GM12878 (cell line): Measurements from ENCODE around the gene ADCY10. TPM values are rescaled to one million over a fixed set of nuclear protein-coding genes. Genes with fewer than 3 reads are reported as not detected.

Experiments
- ATAC-seq: fragments of 200-7000 bp; cut with Tn5 transposase; 3 replicates; pipeline ENCODE4 v1.9.1; 2020; ENCODE audit warnings: mild to moderate bottlenecking, moderate library complexity
- BruUV-seq: library from RNA; stranded (reverse); fragments of 400-500 nt; replicated peaks from 2 replicates; lab custom pipeline; 2021; lab: Mats Ljungman, UMichigan
- CTCF ChIA-PET: fragments of 300-600 bp; sonication (Branson Sonifier 250); formaldehyde crosslinking; extraction: SDS; loops from one replicate; lab custom pipeline; 2021; ENCODE audit warnings: inconsistent platforms; lab: Yijun Ruan, JAX
- POLR2A ChIA-PET: fragments of 350-600 bp; formaldehyde crosslinking; extraction: SDS; loops from one replicate; lab custom pipeline; 2021; ENCODE audit warnings: inconsistent platforms; lab: Charles Lee
- RAD21 ChIA-PET: fragments of 300-600 bp; sonication (Branson Sonifier 250); formaldehyde crosslinking; loops from one replicate; lab custom pipeline; 2023; ENCODE audit warnings: antibody characterized with exemption; ENCODE audit not compliant: unreplicated experiment; lab: Charles Lee
- SMC1A ChIA-PET: fragments of 300-600 bp; sonication (Branson Sonifier 250); formaldehyde crosslinking; loops from one replicate; lab custom pipeline; 2023; ENCODE audit not compliant: unreplicated experiment, uncharacterized antibody; lab: Charles Lee
- DNase-seq: peaks from one replicate; pipeline ENCODE4 v3.0.0-alpha.2; 2011; ENCODE audit warnings: low read depth, low spot score
- FAIRE-seq: peaks from 3 replicates; lab custom pipeline; 2011; peaks lifted over from hg19 to GRCh38; lab: Jason Lieb, UNC
- H2AFZ ChIP-seq: 2 replicates; pipeline ENCODE4 v1.6.0; 2011; ENCODE audit warnings: low read depth, low read length, control low read depth; ENCODE audit not compliant: control insufficient read depth
- H3K27ac ChIP-seq: 2 replicates; pipeline ENCODE4 v1.5.1; 2011; ENCODE audit warnings: control low read depth; ENCODE audit not compliant: control insufficient read depth, insufficient read depth
- H3K27me3 ChIP-seq, 2 experiments: replicated peaks in 1 of 2; 2 replicates each; pipeline versions ENCODE4 v1.6.0 to v1.6.1; 2011; ENCODE audit warnings: low read length in 1 of 2; ENCODE audit not compliant: control insufficient read depth in 2 of 2, insufficient read depth in 2 of 2
- H3K36me3 ChIP-seq, 2 experiments: 2 replicates each; pipeline ENCODE4 v1.5.1; 2011; ENCODE audit warnings: low read length in 1 of 2; ENCODE audit not compliant: control insufficient read depth in 2 of 2, insufficient read depth in 2 of 2
- H3K4me1 ChIP-seq: 2 replicates; pipeline ENCODE4 v1.6.1; 2011; ENCODE audit warnings: mild to moderate bottlenecking, low read length, moderate library complexity, mixed read lengths; ENCODE audit not compliant: control insufficient read depth, insufficient read depth
- H3K4me2 ChIP-seq: 2 replicates; pipeline ENCODE4 v1.6.0; 2011; ENCODE audit warnings: control low read depth; ENCODE audit not compliant: control insufficient read depth, insufficient read depth
- H3K4me3 ChIP-seq: fragments of 200-600 bp; sonication (generic); 2 replicates; pipeline ENCODE4 v1.5.1; 2016
- H3K79me2 ChIP-seq: 2 replicates; pipeline ENCODE4 v1.6.0; 2011; ENCODE audit warnings: low read length; ENCODE audit not compliant: control insufficient read depth, insufficient read depth
- H3K9ac ChIP-seq: 2 replicates; pipeline ENCODE4 v1.8.0; 2011; ENCODE audit warnings: low read length, control low read depth, mixed read lengths; ENCODE audit not compliant: control insufficient read depth, insufficient read depth
- H3K9me3 ChIP-seq: replicated peaks from 3 replicates; pipeline ENCODE4 v1.5.1; 2011; ENCODE audit warnings: mild to moderate bottlenecking, low read length; ENCODE audit not compliant: control insufficient read depth, insufficient read depth
- H4K20me1 ChIP-seq: 2 replicates; pipeline ENCODE4 v1.6.0; 2011; ENCODE audit not compliant: control insufficient read depth, insufficient read depth
- CREM ChIP-seq: IDR thresholded peaks from 2 replicates; pipeline ENCODE4 v1.6.1; 2014; ENCODE audit warnings: antibody characterized with exemption, low read depth
- GATAD2B ChIP-seq: fragments of 450-650 bp; conservative IDR thresholded peaks from 2 replicates; pipeline ENCODE4 v1.6.1; 2017; ENCODE audit warnings: low read depth, mild to moderate bottlenecking, moderate library complexity
- HDAC2 ChIP-seq: fragments of 200-600 bp; sonication (generic); IDR thresholded peaks from 2 replicates; pipeline ENCODE4 v1.6.1; 2017
- IKZF2 ChIP-seq, 2 experiments: fragments of 450-650 bp; IDR thresholded peaks; 2 replicates each; pipeline ENCODE4 v1.6.1; 2017; ENCODE audit warnings: mild to moderate bottlenecking in 2 of 2, moderate library complexity in 2 of 2
- IRF4 ChIP-seq: IDR thresholded peaks from 2 replicates; pipeline ENCODE4 v1.6.1; 2011; ENCODE audit warnings: low read depth, low read length
- MYB ChIP-seq: fragments of 150-350 bp; IDR thresholded peaks from 2 replicates; pipeline ENCODE4 v1.6.1; 2014; ENCODE audit warnings: mild to moderate bottlenecking, low read depth, low read length, borderline replicate concordance
- NR2C1 ChIP-seq: fragments of 450-650 bp; IDR thresholded peaks from 2 replicates; pipeline ENCODE4 v1.6.1; 2017; ENCODE audit warnings: antibody characterized with exemption, mild to moderate bottlenecking, moderate library complexity
- RAD21 ChIP-seq: IDR thresholded peaks from 2 replicates; pipeline ENCODE4 v1.6.1; 2011; ENCODE audit warnings: mild to moderate bottlenecking, low read depth, low read length, moderate library complexity; ENCODE audit not compliant: insufficient read depth
- SMARCA5 ChIP-seq: fragments of 450-650 bp; IDR thresholded peaks from 2 replicates; pipeline ENCODE4 v1.6.1; 2017; ENCODE audit warnings: mild to moderate bottlenecking
- TCF3 ChIP-seq: IDR thresholded peaks from 2 replicates; pipeline ENCODE4 v1.6.1; 2012; ENCODE audit warnings: low read depth, mild to moderate bottlenecking, low read length, borderline replicate concordance; ENCODE audit not compliant: insufficient read depth
- ZNF274 ChIP-seq: IDR thresholded peaks from one replicate; pipeline ENCODE4 v1.8.0; 2011; ENCODE audit not compliant: insufficient read length, insufficient read depth
- WGBS: methylation state at CpG from one replicate; pipeline ENCODE4 v1.1.6; 2016; ENCODE audit warnings: low lambda C conversion rate; ENCODE audit not compliant: insufficient replicate concordance, insufficient coverage; ENCODE audit errors: missing lambda C conversion rate; 5-methylcytosine and 5-hydroxymethylcytosine counted together
- in situ Hi-C: fragments of 300-500 bp; cut with MboI; formaldehyde crosslinking; loops from 9 replicates; pipeline ENCODE4 v1.14.3; 2018; ENCODE audit warnings: mixed read lengths
- intact Hi-C: fragments of 100-400 bp; cut with micrococcal nuclease; formaldehyde crosslinking; loops from one replicate; pipeline ENCODE4 v1.14.2; 2022; ENCODE audit not compliant: unreplicated experiment
- polyA plus RNA-seq, 11 experiments: library from polyadenylated mRNA; depleted of rRNA in 4 of 11; unstranded in 6 of 11; stranded (reverse) in 5 of 11; fragments of >200 nt; fragmentation: Nextera tagmentation in 4 of 11; fragmentation: Illumina TruSeq in 1 of 11; extraction: Ambion mirVana in 4 of 11; extraction: Trizol in 1 of 11; gene quantifications; 1 replicate in 1 of 11; 2 replicates in 10 of 11; pipeline versions ENCODE4 v1.2.1 to v1.2.3, GENCODE V29; 2011 to 2016; ENCODE audit warnings: inconsistent platforms in 2 of 11, missing spikeins in 2 of 11, low read depth in 1 of 11
- total RNA-seq, 4 experiments: library from RNA; depleted of rRNA in 3 of 4; stranded (reverse); fragments of >200 nt in 3 of 4; fragmentation: Illumina TruSeq in 1 of 4; extraction: Trizol in 1 of 4; gene quantifications; 2 replicates each; pipeline versions ENCODE4 v1.2.1 to v1.2.3, GENCODE V29; 2013 to 2021
- TF ChIP-seq, protein P1 (sequence below): IDR thresholded peaks from 2 replicates; pipeline ENCODE4 v1.6.1; 2012; ENCODE audit warnings: mild to moderate bottlenecking, low read depth, low read length
- TF ChIP-seq, protein P2 (sequence below): IDR thresholded peaks from 2 replicates; pipeline ENCODE4 v1.6.1; 2012; ENCODE audit warnings: improper control_type of control experiment, low read depth, low read length; ENCODE audit not compliant: insufficient replicate concordance

Gene ADCY10
- total and polyA plus RNA-seq, 10 of the 15 experiments (the other 5 are each of a cell fraction or from before 2014, with no cell fraction given): 0.13 to 0.22 TPM; not detected in 8

DNA sequence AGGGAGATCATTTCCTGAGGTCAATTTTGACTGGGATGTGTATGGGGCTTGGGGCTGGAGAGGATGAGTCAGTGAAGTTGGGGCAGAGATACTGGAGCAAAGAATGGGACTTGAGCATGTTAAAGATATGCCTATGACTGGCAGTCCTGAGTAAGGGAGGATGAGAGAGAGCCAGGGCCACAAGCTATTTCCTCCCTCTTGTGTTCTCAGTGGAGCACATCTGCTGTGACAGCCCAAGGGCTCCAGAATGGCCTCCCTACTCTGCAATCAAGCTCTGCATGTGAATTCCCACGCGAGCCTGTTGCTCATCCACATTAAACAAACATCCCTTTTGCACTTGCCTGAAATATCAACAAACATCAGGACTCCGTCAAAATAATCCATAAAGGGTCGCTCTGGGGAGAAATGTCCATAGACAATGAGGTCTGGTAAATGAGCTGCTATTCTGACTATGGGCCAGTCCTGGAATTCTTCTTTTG lies 9.2 kb downstream of the ADCY10 start:
- 85% methylated on average over 4 of the region's 4 CpGs for WGBS
- TF ChIP-seq IRF4: no peak
- TF ChIP-seq SMARCA5: no peak
- TF ChIP-seq GATAD2B: no peak
- no peak for TF ChIP-seq NR2C1
- TF ChIP-seq MYB: no peak
- TF ChIP-seq TCF3: no peak
- TF ChIP-seq, protein P1, sequence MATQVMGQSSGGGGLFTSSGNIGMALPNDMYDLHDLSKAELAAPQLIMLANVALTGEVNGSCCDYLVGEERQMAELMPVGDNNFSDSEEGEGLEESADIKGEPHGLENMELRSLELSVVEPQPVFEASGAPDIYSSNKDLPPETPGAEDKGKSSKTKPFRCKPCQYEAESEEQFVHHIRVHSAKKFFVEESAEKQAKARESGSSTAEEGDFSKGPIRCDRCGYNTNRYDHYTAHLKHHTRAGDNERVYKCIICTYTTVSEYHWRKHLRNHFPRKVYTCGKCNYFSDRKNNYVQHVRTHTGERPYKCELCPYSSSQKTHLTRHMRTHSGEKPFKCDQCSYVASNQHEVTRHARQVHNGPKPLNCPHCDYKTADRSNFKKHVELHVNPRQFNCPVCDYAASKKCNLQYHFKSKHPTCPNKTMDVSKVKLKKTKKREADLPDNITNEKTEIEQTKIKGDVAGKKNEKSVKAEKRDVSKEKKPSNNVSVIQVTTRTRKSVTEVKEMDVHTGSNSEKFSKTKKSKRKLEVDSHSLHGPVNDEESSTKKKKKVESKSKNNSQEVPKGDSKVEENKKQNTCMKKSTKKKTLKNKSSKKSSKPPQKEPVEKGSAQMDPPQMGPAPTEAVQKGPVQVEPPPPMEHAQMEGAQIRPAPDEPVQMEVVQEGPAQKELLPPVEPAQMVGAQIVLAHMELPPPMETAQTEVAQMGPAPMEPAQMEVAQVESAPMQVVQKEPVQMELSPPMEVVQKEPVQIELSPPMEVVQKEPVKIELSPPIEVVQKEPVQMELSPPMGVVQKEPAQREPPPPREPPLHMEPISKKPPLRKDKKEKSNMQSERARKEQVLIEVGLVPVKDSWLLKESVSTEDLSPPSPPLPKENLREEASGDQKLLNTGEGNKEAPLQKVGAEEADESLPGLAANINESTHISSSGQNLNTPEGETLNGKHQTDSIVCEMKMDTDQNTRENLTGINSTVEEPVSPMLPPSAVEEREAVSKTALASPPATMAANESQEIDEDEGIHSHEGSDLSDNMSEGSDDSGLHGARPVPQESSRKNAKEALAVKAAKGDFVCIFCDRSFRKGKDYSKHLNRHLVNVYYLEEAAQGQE: no peak
- no peak for TF ChIP-seq ZNF274
- no peak for TF ChIP-seq CREM
- TF ChIP-seq IKZF2 (IDR thresholded peaks at IDR 0.05): no peak
- no peak for TF ChIP-seq RAD21
- TF ChIP-seq HDAC2: no peak
- TF ChIP-seq, protein P2, sequence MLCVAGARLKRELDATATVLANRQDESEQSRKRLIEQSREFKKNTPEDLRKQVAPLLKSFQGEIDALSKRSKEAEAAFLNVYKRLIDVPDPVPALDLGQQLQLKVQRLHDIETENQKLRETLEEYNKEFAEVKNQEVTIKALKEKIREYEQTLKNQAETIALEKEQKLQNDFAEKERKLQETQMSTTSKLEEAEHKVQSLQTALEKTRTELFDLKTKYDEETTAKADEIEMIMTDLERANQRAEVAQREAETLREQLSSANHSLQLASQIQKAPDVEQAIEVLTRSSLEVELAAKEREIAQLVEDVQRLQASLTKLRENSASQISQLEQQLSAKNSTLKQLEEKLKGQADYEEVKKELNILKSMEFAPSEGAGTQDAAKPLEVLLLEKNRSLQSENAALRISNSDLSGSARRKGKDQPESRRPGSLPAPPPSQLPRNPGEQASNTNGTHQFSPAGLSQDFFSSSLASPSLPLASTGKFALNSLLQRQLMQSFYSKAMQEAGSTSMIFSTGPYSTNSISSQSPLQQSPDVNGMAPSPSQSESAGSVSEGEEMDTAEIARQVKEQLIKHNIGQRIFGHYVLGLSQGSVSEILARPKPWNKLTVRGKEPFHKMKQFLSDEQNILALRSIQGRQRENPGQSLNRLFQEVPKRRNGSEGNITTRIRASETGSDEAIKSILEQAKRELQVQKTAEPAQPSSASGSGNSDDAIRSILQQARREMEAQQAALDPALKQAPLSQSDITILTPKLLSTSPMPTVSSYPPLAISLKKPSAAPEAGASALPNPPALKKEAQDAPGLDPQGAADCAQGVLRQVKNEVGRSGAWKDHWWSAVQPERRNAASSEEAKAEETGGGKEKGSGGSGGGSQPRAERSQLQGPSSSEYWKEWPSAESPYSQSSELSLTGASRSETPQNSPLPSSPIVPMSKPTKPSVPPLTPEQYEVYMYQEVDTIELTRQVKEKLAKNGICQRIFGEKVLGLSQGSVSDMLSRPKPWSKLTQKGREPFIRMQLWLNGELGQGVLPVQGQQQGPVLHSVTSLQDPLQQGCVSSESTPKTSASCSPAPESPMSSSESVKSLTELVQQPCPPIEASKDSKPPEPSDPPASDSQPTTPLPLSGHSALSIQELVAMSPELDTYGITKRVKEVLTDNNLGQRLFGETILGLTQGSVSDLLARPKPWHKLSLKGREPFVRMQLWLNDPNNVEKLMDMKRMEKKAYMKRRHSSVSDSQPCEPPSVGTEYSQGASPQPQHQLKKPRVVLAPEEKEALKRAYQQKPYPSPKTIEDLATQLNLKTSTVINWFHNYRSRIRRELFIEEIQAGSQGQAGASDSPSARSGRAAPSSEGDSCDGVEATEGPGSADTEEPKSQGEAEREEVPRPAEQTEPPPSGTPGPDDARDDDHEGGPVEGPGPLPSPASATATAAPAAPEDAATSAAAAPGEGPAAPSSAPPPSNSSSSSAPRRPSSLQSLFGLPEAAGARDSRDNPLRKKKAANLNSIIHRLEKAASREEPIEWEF: no peak
- TF ChIP-seq, all 136 proteins: peak for 0
- no peak overlapping the region for H3K27ac ChIP-seq
- no peaks in the 10 kb centered on the region for H3K27me3 ChIP-seq
- H3K79me2 ChIP-seq: no peaks in the 10 kb centered on the region
- ChIA-PET SMC1A (interaction anchor here (0.9 to 1.6 kb wide), 3 partner anchors 10 to 34 kb away, joined by 3 to 9 read pairs (median 3); no protein-coding TSS in a partner anchor), CTCF (interaction anchor here (0.6 to 1.2 kb wide), 2 partner anchors 75 to 177 kb away, joined by 3 to 6 read pairs; no protein-coding TSS in a partner anchor), POLR2A (no interaction called here), RAD21 (no interaction called here)
- FAIRE-seq (no peak), DNase-seq (no peak), ATAC-seq (no peak)
- no peak overlapping the region for H3K4me3 ChIP-seq
- H3K9ac ChIP-seq: no peak overlapping the region
- H4K20me1 ChIP-seq: no peaks in the 10 kb centered on the region
- peaks cover 3% of the 10 kb centered on the region for H3K9me3 ChIP-seq
- in situ Hi-C loops (no loop called here), intact Hi-C loops (no loop called here)
- no peaks in the 10 kb centered on the region for H3K36me3 ChIP-seq
- H3K4me2 ChIP-seq: no peak overlapping the region
- no TSS peak for BruUV-seq
- H2AFZ ChIP-seq: no peak overlapping the region
- H3K4me1 ChIP-seq: no peaks in the 10 kb centered on the region
